ACC112 (cell line): ENCODE measurements around the gene TBC1D1.

Source experiments
- H2AFZ ChIP-seq: fragments of 200-600 bp; sonication (generic); one replicate; pipeline ENCODE4 v1.6.0; 2017; ENCODE audit warnings: antibody characterized with exemption, low read length; ENCODE audit not compliant: unreplicated experiment
- H3K27ac ChIP-seq: fragments of 200-600 bp; sonication (generic); 2 replicates; pipeline ENCODE4 v1.5.1; 2014; ENCODE audit warnings: low read depth, mild to moderate bottlenecking, antibody characterized with exemption, low read length, moderate library complexity
- H3K27me3 ChIP-seq: fragments of 200-600 bp; sonication (generic); 2 replicates; pipeline ENCODE4 v1.6.1; 2014; ENCODE audit warnings: mild to moderate bottlenecking, antibody characterized with exemption, low read length, moderate library complexity, mixed read lengths; ENCODE audit not compliant: insufficient read depth
- H3K36me3 ChIP-seq: fragments of 200-600 bp; sonication (generic); 2 replicates; pipeline ENCODE4 v1.6.1; 2016; ENCODE audit warnings: mild to moderate bottlenecking, antibody characterized with exemption, low read length, moderate library complexity, mixed read lengths; ENCODE audit not compliant: insufficient read depth
- H3K4me1 ChIP-seq: fragments of 200-600 bp; sonication (generic); one replicate; pipeline ENCODE4 v1.6.1; 2016; ENCODE audit warnings: low read length, mixed read lengths; ENCODE audit not compliant: insufficient read depth, unreplicated experiment, control insufficient read depth
- H3K4me3 ChIP-seq: fragments of 200-600 bp; sonication (generic); 2 replicates; pipeline ENCODE4 v1.5.1; 2014; ENCODE audit warnings: mild to moderate bottlenecking, low read depth, low read length
- H3K79me2 ChIP-seq: fragments of 200-600 bp; sonication (generic); one replicate; pipeline ENCODE4 v1.6.0; 2016; ENCODE audit warnings: low read length; ENCODE audit not compliant: control insufficient read depth, unreplicated experiment, insufficient read depth

TBC1D1 gene

GRCh38 chr4:38080061-38080974 lies 189.4 kb downstream of the TBC1D1 start:
- no peak overlapping the region for H3K4me3 ChIP-seq
- peaks cover 52% of the 10 kb centered on the region for H3K4me1 ChIP-seq
- H2AFZ ChIP-seq, result no peak overlapping the region
- peak overlapping the region; percentile 88 for H3K27ac ChIP-seq
- no peaks in the 10 kb centered on the region for H3K79me2 ChIP-seq
- no peaks in the 10 kb centered on the region for H3K27me3 ChIP-seq
- H3K36me3 ChIP-seq, result no peaks in the 10 kb centered on the region

DNA sequence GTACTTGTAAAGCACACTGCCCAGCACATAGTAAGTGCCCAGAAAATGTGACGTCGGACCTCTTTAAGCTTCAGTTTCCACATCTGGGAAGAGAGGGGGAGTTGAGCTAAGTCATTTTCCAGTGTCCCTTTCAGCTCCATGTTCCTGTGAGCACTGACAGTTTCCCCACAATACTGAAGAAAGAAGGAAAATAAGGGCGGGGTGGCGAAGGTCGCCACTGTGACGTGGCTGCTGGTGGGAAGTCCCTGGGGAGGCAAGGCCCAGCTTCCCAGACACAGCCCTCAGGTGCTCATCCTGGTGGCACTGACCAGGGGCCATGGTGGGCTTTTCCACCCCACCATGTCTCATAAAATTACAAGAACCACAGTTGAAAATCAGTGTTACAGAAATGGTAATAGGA lies 191.1 kb downstream of the TBC1D1 start:
- Histone ChIP-seq H3K36me3 (no peaks in the 10 kb centered on the region), H2AFZ (no peak overlapping the region), H3K27me3 (no peaks in the 10 kb centered on the region), H3K4me1 (peaks cover 42% of the 10 kb centered on the region), H3K27ac (peak overlapping the region; percentile 88), H3K79me2 (no peaks in the 10 kb centered on the region), H3K4me3 (no peak overlapping the region)

DNA sequence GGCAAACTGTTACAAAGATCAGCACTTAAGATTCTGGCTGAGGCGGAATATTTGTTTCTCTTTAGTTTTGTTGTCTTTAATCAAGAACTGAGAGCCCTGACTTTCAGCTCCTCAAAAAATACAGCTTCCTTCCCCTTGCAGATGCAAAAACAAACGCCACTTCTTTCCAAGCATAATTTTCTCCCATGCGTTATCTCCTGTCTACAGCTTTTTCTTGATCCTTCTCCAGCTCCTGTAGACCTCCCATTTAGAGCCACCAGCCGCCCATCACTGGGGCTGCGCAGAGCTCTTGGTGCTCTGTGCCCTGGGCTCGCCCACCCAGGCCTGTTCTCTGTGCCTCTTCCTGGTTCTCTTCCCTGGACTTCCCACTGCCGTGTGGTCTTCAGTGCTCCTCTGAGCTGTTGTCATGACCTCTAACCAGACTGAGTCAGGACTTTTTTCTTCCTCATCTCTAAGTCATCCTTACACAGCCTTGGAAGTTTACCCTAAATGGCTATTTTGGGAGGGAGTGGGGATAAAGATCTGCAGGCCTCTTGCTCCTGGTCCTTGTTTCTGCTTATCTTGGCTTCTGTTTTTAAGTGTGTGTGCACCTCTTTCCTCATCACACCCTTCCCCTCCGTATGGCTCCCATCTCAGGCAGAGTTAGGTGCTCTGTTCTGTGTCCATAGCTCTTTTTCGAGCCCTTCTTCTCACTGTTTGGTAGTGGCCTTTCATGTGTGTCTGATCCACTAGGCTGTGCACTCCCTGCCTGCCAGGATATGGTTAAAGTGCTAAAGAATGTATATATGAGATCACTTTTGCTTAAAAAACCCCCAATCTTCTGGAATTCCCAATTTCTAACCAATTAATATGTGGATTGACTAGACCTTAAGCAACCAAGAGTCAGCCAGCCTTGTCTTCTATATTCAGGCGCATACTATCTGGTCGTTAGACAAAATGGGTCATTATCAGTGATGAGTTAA lies 191.8 kb downstream of the TBC1D1 start:
- peak overlapping the region; percentile 23 for H2AFZ ChIP-seq
- H3K27ac ChIP-seq, result peak overlapping the region; percentile 88

DNA sequence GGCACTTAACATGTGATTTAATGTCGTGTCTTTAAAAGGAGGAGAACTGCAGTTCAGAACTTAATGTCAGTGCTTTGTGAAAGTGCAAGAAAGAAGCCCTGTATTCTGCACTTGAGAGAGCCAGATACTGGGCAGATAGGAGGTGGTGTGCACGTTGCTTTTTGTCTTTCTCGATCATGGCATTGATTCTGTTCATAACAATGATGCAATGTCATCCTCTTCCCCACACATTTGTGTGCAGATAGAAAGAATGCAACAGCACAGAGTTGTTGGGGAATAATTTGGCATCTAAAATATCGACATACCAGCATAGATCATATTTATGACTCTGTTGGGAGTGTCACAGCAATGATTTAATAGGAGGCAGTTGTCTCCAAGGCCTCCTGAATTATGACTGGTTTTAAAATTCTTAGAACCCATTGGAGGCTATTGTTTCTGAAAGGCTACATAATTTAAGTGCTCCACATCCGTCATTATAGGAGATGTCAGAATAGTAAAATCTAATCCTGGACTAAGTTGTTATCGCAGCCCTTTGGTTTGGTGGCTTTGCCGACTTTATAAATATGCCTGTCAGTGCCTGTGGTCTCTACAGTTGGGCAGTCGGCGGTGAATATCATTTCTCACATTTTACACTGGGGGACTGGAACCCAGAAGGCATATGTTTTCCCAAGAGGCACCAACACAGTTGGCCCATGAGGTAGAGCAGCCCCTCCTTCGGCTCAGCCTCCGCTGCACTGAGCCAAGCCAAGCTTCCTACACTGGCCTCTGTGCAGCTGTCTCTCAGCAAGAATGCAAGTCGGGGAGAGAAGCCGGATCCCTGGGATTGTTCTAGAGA lies 194.2 kb downstream of the TBC1D1 start:
- H3K79me2 ChIP-seq, result no peaks in the 10 kb centered on the region
- peaks cover 21% of the 10 kb centered on the region for H3K4me1 ChIP-seq
- H2AFZ ChIP-seq, result no peak overlapping the region
- no peak overlapping the region for H3K27ac ChIP-seq
- H3K36me3 ChIP-seq, result no peaks in the 10 kb centered on the region
- no peak overlapping the region for H3K4me3 ChIP-seq
- H3K27me3 ChIP-seq, result no peaks in the 10 kb centered on the region

More for the DNA sequence above, 191.8 kb downstream of the TBC1D1 start:
- H3K4me3 ChIP-seq, result peak overlapping the region; percentile 7; the same call in 1 of the 2 replicates
- no peaks in the 10 kb centered on the region for H3K27me3 ChIP-seq
- H3K79me2 ChIP-seq, result no peaks in the 10 kb centered on the region
- no peaks in the 10 kb centered on the region for H3K36me3 ChIP-seq
- peaks cover 42% of the 10 kb centered on the region for H3K4me1 ChIP-seq

DNA sequence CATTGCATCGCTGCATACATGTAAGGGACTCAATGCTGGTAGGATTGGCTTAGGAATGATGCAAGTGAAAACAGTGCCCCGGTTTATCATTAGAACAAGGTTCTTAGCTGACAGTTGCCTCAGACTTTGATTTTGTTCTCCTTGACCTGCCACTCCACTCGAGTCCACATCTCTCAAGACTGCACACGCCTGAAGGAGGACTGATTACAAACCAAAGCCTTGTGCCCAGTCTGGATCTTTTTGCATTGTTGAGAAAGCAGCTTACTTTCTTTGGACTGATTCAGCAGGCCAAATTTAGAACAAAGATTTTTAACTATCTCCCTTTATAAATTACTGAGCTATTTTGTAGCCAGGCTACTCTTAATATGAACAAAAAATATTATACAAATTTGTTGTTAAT lies 194.9 kb downstream of the TBC1D1 start:
- Histone ChIP-seq H2AFZ (no peak overlapping the region), H3K36me3 (no peaks in the 10 kb centered on the region), H3K27ac (no peak overlapping the region), H3K27me3 (no peaks in the 10 kb centered on the region), H3K4me3 (no peak overlapping the region), H3K79me2 (no peaks in the 10 kb centered on the region), H3K4me1 (peaks cover 19% of the 10 kb centered on the region)

GRCh38 chr4:38086151-38086848 lies 195.4 kb downstream of the TBC1D1 start:
- no peak overlapping the region for H3K27ac ChIP-seq
- H3K4me3 ChIP-seq, result no peak overlapping the region
- no peaks in the 10 kb centered on the region for H3K36me3 ChIP-seq
- no peak overlapping the region for H2AFZ ChIP-seq
- peaks cover 19% of the 10 kb centered on the region for H3K4me1 ChIP-seq
- H3K27me3 ChIP-seq, result no peaks in the 10 kb centered on the region
- no peaks in the 10 kb centered on the region for H3K79me2 ChIP-seq

DNA sequence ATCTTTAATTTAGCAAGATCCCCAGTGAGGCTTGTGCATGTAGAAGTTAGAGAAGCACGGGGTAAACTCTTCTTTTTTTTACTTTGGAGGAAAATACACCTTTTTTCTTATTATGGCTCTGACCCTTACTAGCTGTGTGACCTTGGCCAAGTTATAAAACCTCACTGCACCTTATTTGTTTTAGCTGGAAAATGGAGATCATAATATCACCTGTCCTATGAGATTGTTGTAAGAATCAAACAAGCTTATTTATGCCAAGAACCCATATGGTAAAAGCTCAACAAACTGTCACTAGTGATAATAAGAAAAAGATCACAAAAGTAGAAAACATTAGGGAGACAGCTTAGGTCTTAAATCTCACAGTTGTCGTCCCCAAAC lies 196.0 kb downstream of the TBC1D1 start:
- Histone ChIP-seq H3K79me2 (no peaks in the 10 kb centered on the region), H3K27ac (no peak overlapping the region), H3K4me1 (peaks cover 19% of the 10 kb centered on the region), H3K27me3 (no peaks in the 10 kb centered on the region), H3K36me3 (no peaks in the 10 kb centered on the region), H3K4me3 (no peak overlapping the region), H2AFZ (no peak overlapping the region)

DNA sequence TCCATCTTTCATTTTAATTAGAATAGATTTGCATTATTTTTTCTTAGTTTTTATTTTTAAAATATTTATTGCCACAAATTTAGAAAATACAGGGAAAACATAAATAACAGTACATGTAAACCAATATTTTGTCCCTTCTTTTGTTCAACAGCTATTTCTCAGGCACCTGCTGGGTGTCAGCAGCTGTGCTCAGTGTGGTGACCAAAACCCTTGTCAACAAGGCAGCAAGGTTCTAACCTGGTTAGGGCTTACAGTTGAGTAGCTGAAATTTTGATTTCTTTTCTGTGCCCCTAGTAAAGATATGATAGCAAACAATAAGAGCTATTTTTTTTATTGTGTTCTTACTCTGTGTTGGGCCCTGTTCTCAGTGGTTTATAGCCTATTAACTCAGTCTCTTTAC lies 197.4 kb downstream of the TBC1D1 start:
- Histone ChIP-seq H3K27ac (no peak overlapping the region), H2AFZ (no peak overlapping the region), H3K4me3 (no peak overlapping the region), H3K79me2 (no peaks in the 10 kb centered on the region), H3K36me3 (no peaks in the 10 kb centered on the region), H3K4me1 (peaks cover 4% of the 10 kb centered on the region), H3K27me3 (no peaks in the 10 kb centered on the region)

DNA sequence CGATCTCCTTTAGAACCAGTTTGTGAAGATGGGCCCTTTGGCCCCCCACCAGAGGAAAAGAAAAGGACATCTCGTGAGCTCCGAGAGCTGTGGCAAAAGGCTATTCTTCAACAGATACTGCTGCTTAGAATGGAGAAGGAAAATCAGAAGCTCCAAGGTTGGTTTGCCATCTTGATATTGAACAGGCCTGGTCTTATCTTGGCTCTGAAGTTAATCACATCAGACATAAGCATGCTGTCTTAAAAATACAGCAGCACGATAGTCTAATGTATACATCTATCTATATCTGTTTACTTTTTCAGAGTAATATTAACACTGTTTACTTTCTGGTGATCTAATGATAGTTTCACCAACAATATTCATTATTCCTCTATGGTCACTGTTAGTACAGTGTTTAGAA lies 199.1 kb downstream of the TBC1D1 start:
- Histone ChIP-seq H3K36me3 (no peaks in the 10 kb centered on the region), H3K4me1 (no peaks in the 10 kb centered on the region), H2AFZ (no peak overlapping the region)

More for the DNA sequence above, 199.1 kb downstream of the TBC1D1 start:
- Histone ChIP-seq H3K27ac (no peak overlapping the region), H3K79me2 (no peaks in the 10 kb centered on the region), H3K27me3 (no peaks in the 10 kb centered on the region), H3K4me3 (no peak overlapping the region)
